ENCODE data around the gene DENND5A.

DNA sequence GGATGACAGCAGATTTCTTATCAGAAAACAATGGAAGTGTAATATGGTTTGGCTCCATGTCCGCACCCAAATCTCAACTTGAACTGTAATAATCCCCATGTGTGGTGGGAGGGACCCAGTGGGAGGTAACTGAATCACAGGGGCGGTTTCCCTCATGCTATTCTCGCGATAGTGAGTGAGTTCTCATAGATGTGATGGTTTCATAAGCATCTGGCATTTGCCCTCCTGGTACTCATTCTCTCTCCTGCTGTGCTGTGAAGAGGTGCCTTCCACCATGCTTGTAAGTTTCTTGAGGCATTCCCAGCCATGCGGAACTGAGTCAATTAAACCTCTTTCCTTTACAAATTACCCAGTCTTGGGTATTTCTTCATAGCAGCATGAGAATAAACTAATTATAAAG lies 92.8 kb downstream of the DENND5A start:
- TF ChIP-seq, protein P1, sequence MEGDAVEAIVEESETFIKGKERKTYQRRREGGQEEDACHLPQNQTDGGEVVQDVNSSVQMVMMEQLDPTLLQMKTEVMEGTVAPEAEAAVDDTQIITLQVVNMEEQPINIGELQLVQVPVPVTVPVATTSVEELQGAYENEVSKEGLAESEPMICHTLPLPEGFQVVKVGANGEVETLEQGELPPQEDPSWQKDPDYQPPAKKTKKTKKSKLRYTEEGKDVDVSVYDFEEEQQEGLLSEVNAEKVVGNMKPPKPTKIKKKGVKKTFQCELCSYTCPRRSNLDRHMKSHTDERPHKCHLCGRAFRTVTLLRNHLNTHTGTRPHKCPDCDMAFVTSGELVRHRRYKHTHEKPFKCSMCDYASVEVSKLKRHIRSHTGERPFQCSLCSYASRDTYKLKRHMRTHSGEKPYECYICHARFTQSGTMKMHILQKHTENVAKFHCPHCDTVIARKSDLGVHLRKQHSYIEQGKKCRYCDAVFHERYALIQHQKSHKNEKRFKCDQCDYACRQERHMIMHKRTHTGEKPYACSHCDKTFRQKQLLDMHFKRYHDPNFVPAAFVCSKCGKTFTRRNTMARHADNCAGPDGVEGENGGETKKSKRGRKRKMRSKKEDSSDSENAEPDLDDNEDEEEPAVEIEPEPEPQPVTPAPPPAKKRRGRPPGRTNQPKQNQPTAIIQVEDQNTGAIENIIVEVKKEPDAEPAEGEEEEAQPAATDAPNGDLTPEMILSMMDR (conservative IDR thresholded peaks at IDR 0.05; ENCODE audit: low read length): no peak
- no peak for TF ChIP-seq EZH2phosphoT487 (IDR thresholded peaks at IDR 0.05; ENCODE audit: borderline replicate concordance, low read depth, low read length)
